ENCODE results near the gene CAPN12. TPM values are rescaled to one million over a fixed set of nuclear protein-coding genes. Genes with fewer than 3 reads are reported as not detected.

Gene CAPN12
- total and polyA plus RNA-seq, 10 of the 15 experiments (the other 5 are each of a cell fraction or from before 2014, with no cell fraction given) = 0.64 to 4.6 (median 2.0) TPM

- no peaks in the 10 kb centered on the region; the same call in 1 of the 2 replicates for H3K79me2 ChIP-seq (ENCODE audit: control insufficient read depth, insufficient read depth, low read length)
- intact Hi-C loops (cut with micrococcal nuclease; ENCODE audit: unreplicated experiment) (loop anchor here (10.0 kb wide), 1 partner anchor 219 kb away; no protein-coding TSS in a partner anchor), in situ Hi-C loops (cut with MboI) (loop anchor here (5.0 kb wide), 1 partner anchor 198 kb away; the partner anchor contains the start of genes MRPS12 and SARS2)
- DNase-seq (ENCODE audit: low read depth, low spot score) (no peak), ATAC-seq (peak; percentile 60), FAIRE-seq (no peak)
- peak overlapping the region; percentile 41 for H3K27ac ChIP-seq (ENCODE audit: control insufficient read depth, insufficient read depth)
- RAD21 ChIA-PET (ENCODE audit: unreplicated experiment) = interaction anchor here (1.4 to 1.8 kb wide), 4 partner anchors 144 to 196 kb away, joined by 3 to 11 read pairs (median 6); partner anchors contain the start of genes MRPS12, RINL and SARS2
- POLR2A ChIA-PET = interaction anchor here (0.6 to 1.2 kb wide), 5 partner anchors 10 to 692 kb away, joined by 3 to 5 read pairs (median 3); partner anchors contain the start of gene ECH1
- TF ChIP-seq RUNX3 (IDR thresholded peaks at IDR 0.05; ENCODE audit: low read length) = peak; percentile 77
- no peak for TF ChIP-seq SUZ12 (IDR thresholded peaks at IDR 0.05; ENCODE audit: unreplicated experiment)
- TF ChIP-seq MTA3 (IDR thresholded peaks at IDR 0.05; ENCODE audit: borderline replicate concordance, low read length) = no peak
- H2AFZ ChIP-seq (ENCODE audit: control insufficient read depth, low read depth, low read length) = peak overlapping the region; percentile 35
- H3K4me1 ChIP-seq (ENCODE audit: control insufficient read depth, insufficient read depth, low read length) = peaks cover 22% of the 10 kb centered on the region
- peak overlapping the region; percentile 72 for H3K4me2 ChIP-seq (ENCODE audit: control insufficient read depth, insufficient read depth)
- H3K36me3 ChIP-seq (ENCODE audit: control insufficient read depth in 2 of 2, insufficient read depth in 2 of 2, low read length in 1 of 2) = peaks cover 0 to 1% of the 10 kb centered on the region in 2 experiments; a peak in 1 of 4 replicates
- no TSS peak for BruUV-seq (replicated peaks)
- no peaks in the 10 kb centered on the region for H4K20me1 ChIP-seq (ENCODE audit: control insufficient read depth, insufficient read depth)
- SMC1A ChIA-PET (ENCODE audit: uncharacterized antibody, unreplicated experiment) = interaction anchor here (0.6 to 1.5 kb wide), 3 partner anchors 153 to 397 kb away, joined by 3 to 4 read pairs (median 4); no protein-coding TSS in a partner anchor
- CTCF ChIA-PET = interaction anchor here (0.9 to 3.2 kb wide), 8 partner anchors 25 to 219 kb away, joined by 3 to 20 read pairs (median 4); partner anchors contain the start of genes MRPS12, RINL and SARS2
- H3K27me3 ChIP-seq (replicated peaks in 1 of 2; ENCODE audit: control insufficient read depth in 2 of 2, insufficient read depth in 2 of 2, low read length in 1 of 2) = no peaks in the 10 kb centered on the region
- no peaks in the 10 kb centered on the region for H3K9me3 ChIP-seq (replicated peaks; ENCODE audit: control insufficient read depth, insufficient read depth, low read length)
- peak overlapping the region; percentile 5; the same call in 1 of the 2 replicates for H3K9ac ChIP-seq (ENCODE audit: control insufficient read depth, insufficient read depth, low read length)
- 0% methylated on average over 4 of the region's 4 CpGs for WGBS (ENCODE audit: insufficient coverage, insufficient replicate concordance, low lambda C conversion rate, missing lambda C conversion rate)
- peak overlapping the region; percentile 57; the same call in 1 of the 2 replicates for H3K4me3 ChIP-seq
Measured at GRCh38 chr19:38734176-38734425, 10.2 kb downstream of the CAPN12 start.

GRCh38 chr19:38733493-38734175 lies 10.6 kb downstream of the CAPN12 start:
- peaks cover 22% of the 10 kb centered on the region for H3K4me1 ChIP-seq (ENCODE audit: control insufficient read depth, insufficient read depth, low read length)
- TF ChIP-seq ZBTB11 (CRISPR knock-in tag; IDR thresholded peaks at IDR 0.05) (no peak), BCLAF1 (IDR thresholded peaks at IDR 0.05) (no peak), CHD2 (IDR thresholded peaks at IDR 0.05; ENCODE audit: borderline replicate concordance, low read depth, low read length) (no peak), EZH2 (IDR thresholded peaks at IDR 0.05; ENCODE audit: borderline replicate concordance, control insufficient read depth, low read depth, low read length) (no peak)

More at GRCh38 chr19:38733493-38734175, 10.6 kb downstream of the CAPN12 start:
- peak overlapping the region; percentile 72 for H3K4me2 ChIP-seq (ENCODE audit: control insufficient read depth, insufficient read depth)
- ATAC-seq (no peak), FAIRE-seq (no peak), DNase-seq (ENCODE audit: low read depth, low spot score) (no peak)
- no peaks in the 10 kb centered on the region for H4K20me1 ChIP-seq (ENCODE audit: control insufficient read depth, insufficient read depth)
- POLR2A ChIA-PET = interaction anchor here (0.6 to 1.2 kb wide), 3 partner anchors 9 to 367 kb away, joined by 3 to 6 read pairs (median 4); no protein-coding TSS in a partner anchor
- H3K9me3 ChIP-seq (replicated peaks; ENCODE audit: control insufficient read depth, insufficient read depth, low read length) = no peaks in the 10 kb centered on the region
- H3K4me3 ChIP-seq = no peak overlapping the region
- no TSS peak for BruUV-seq (replicated peaks)
- in situ Hi-C loops (cut with MboI) = loop anchor here (5.0 kb wide), 1 partner anchor 199 kb away; the partner anchor contains the start of genes MRPS12 and SARS2
- RAD21 ChIA-PET (ENCODE audit: unreplicated experiment) = interaction anchor here (0.7 to 1.8 kb wide), 5 partner anchors 34 to 197 kb away, joined by 3 to 11 read pairs (median 4); partner anchors contain the start of genes MRPS12, RINL and SARS2
- intact Hi-C loops (cut with micrococcal nuclease; ENCODE audit: unreplicated experiment) = loop anchor here (10.0 kb wide), 1 partner anchor 219 kb away; no protein-coding TSS in a partner anchor
- no peak overlapping the region for H3K9ac ChIP-seq (ENCODE audit: control insufficient read depth, insufficient read depth, low read length)
- peaks cover 0 to 5% of the 10 kb centered on the region in 2 experiments; a peak in 2 of 4 replicates for H3K36me3 ChIP-seq (ENCODE audit: control insufficient read depth in 2 of 2, insufficient read depth in 2 of 2, low read length in 1 of 2)
- peak overlapping the region; percentile 35; the same call in 1 of the 2 replicates for H2AFZ ChIP-seq (ENCODE audit: control insufficient read depth, low read depth, low read length)
- CTCF ChIA-PET = interaction anchor here (0.9 to 3.2 kb wide), 10 partner anchors 25 to 218 kb away, joined by 3 to 20 read pairs (median 4); partner anchors contain the start of genes MRPS12, RINL and SARS2
- H3K27ac ChIP-seq (ENCODE audit: control insufficient read depth, insufficient read depth) = peak overlapping the region; percentile 41
- no peaks in the 10 kb centered on the region for H3K27me3 ChIP-seq (replicated peaks in 1 of 2; ENCODE audit: control insufficient read depth in 2 of 2, insufficient read depth in 2 of 2, low read length in 1 of 2)
- H3K79me2 ChIP-seq (ENCODE audit: control insufficient read depth, insufficient read depth, low read length) = no peaks in the 10 kb centered on the region; the same call in 1 of the 2 replicates
- WGBS (ENCODE audit: insufficient coverage, insufficient replicate concordance, low lambda C conversion rate, missing lambda C conversion rate) = 71% methylated on average over 6 of the region's 6 CpGs
- SMC1A ChIA-PET (ENCODE audit: uncharacterized antibody, unreplicated experiment) = interaction anchor here (0.6 to 1.5 kb wide), 2 partner anchors 186 to 396 kb away, joined by 3 to 4 read pairs; no protein-coding TSS in a partner anchor

Data from GM12878 (cell line).